SK-N-SH (cell line): ENCODE data around the gene ISL2. TPM values are rescaled to one million over a fixed set of nuclear protein-coding genes. Genes with fewer than 3 reads are reported as not detected.

ENCODE experiments used
- CTCF ChIA-PET: fragments of 300-600, 350-600 bp; formaldehyde crosslinking; extraction: SDS; loops from one replicate; lab custom pipeline; 2021; lab: Yijun Ruan, JAX
- POLR2A ChIA-PET: fragments of 350-600 bp; sonication (Branson Sonifier 250); formaldehyde crosslinking; extraction: SDS; loops from one replicate; lab custom pipeline; 2020; ENCODE audit warnings: antibody characterized with exemption, inconsistent platforms; lab: Yijun Ruan, JAX
- DNase-seq: peaks from one replicate; pipeline ENCODE4 v3.0.0; 2012
- H2AFZ ChIP-seq: fragments of 200-600 bp; sonication (generic); 2 replicates; pipeline ENCODE4 v1.8.1; 2016; ENCODE audit warnings: antibody characterized with exemption, mild to moderate bottlenecking, low read depth
- H3F3A ChIP-seq: fragments of 200-600 bp; sonication (generic); replicated peaks from 2 replicates; pipeline ENCODE3; 2016; ENCODE audit warnings: antibody characterized with exemption, mild to moderate bottlenecking; ENCODE audit not compliant: insufficient read depth
- H3K27ac ChIP-seq, 2 experiments: fragments of 200-500 bp in 1 of 2; fragments of 200-600 bp in 1 of 2; sonication (Bioruptor generic) in 1 of 2; sonication (generic), shearing (Covaris generic) in 1 of 2; 2 replicates each; pipeline versions ENCODE4 v1.5.1 to v1.6.1; 2014 to 2016; ENCODE audit warnings: low read depth in 2 of 2, inconsistent platforms in 1 of 2, low read length in 1 of 2, mild to moderate bottlenecking in 1 of 2, mixed read lengths in 1 of 2
- H3K27me3 ChIP-seq: fragments of 200-600 bp; sonication (generic), shearing (Covaris generic); 2 replicates; pipeline ENCODE4 v1.6.1; 2016; ENCODE audit warnings: mixed run types; ENCODE audit not compliant: insufficient read depth
- H3K36me3 ChIP-seq, 2 experiments: fragments of 200-500 bp in 1 of 2; fragments of 200-600 bp in 1 of 2; sonication (Bioruptor generic) in 1 of 2; sonication (generic) in 1 of 2; replicated peaks in 1 of 2; 2 replicates each; pipeline versions ENCODE3 to v1.5.1; 2014 to 2016; ENCODE audit warnings: low read length in 1 of 2, mild to moderate bottlenecking in 1 of 2; ENCODE audit not compliant: insufficient read depth in 2 of 2, control insufficient read depth in 1 of 2
- H3K4me1 ChIP-seq, 2 experiments: fragments of 200-500 bp in 1 of 2; fragments of 200-600 bp in 1 of 2; sonication (Bioruptor generic) in 1 of 2; sonication (generic), shearing (Covaris generic) in 1 of 2; 2 replicates each; pipeline versions ENCODE4 v1.5.1 to v1.6.1; 2014 to 2016; ENCODE audit warnings: low read depth in 1 of 2, low read length in 1 of 2, mixed run types in 1 of 2; ENCODE audit not compliant: insufficient read depth in 2 of 2, control insufficient read depth in 1 of 2
- H3K4me2 ChIP-seq: fragments of 200-600 bp; sonication (generic), shearing (Covaris generic); 2 replicates; pipeline ENCODE4 v1.6.1; 2017; ENCODE audit warnings: mixed run types
- H3K4me3 ChIP-seq, 2 experiments: fragments of 200-500 bp in 1 of 2; fragments of 200-600 bp in 1 of 2; sonication (Bioruptor generic) in 1 of 2; sonication (generic), shearing (Covaris generic) in 1 of 2; 2 replicates each; pipeline versions ENCODE4 v1.5.1 to v1.8.1; 2014 to 2016; ENCODE audit warnings: low read depth in 2 of 2, inconsistent platforms in 1 of 2, low read length in 1 of 2, mild to moderate bottlenecking in 1 of 2, mixed read lengths in 1 of 2, moderate library complexity in 1 of 2
- H3K79me2 ChIP-seq: fragments of 200-600 bp; sonication (generic); 2 replicates; pipeline ENCODE4 v1.8.1; 2017; ENCODE audit warnings: mild to moderate bottlenecking; ENCODE audit not compliant: insufficient read depth
- H3K9ac ChIP-seq: fragments of 200-600 bp; sonication (generic); 2 replicates; pipeline ENCODE4 v1.6.1; 2017; ENCODE audit warnings: mixed run types
- H3K9me2 ChIP-seq: fragments of 200-600 bp; sonication (generic); 2 replicates; pipeline ENCODE4 v1.6.1; 2017; ENCODE audit warnings: mixed run types
- H3K9me3 ChIP-seq: fragments of 200-600 bp; sonication (generic); 2 replicates; pipeline ENCODE4 v1.6.1; 2017; ENCODE audit warnings: mixed run types, mild to moderate bottlenecking, moderate library complexity
- H4K20me1 ChIP-seq: fragments of 200-600 bp; sonication (generic); 2 replicates; pipeline ENCODE4 v1.6.1; 2017; ENCODE audit warnings: mild to moderate bottlenecking, mixed run types; ENCODE audit not compliant: insufficient read depth
- CTCF ChIP-seq: fragments of 200-600 bp; sonication (generic); IDR thresholded peaks from 2 replicates; pipeline ENCODE4 v1.6.1; 2017; ENCODE audit warnings: antibody characterized with exemption, mild to moderate bottlenecking, moderate library complexity
- EP300 ChIP-seq, 2 experiments: IDR thresholded peaks; 2 replicates each; pipeline versions ENCODE4 v1.4.0 to v1.6.1; 2012; ENCODE audit warnings: borderline replicate concordance in 1 of 2, low read depth in 1 of 2, low read length in 1 of 2
- FOSL2 ChIP-seq: IDR thresholded peaks from 2 replicates; pipeline ENCODE4 v1.4.0; 2012; ENCODE audit warnings: low read depth, mild to moderate bottlenecking, moderate library complexity, borderline replicate concordance
- FOXJ3 ChIP-seq: sonication (generic); formaldehyde crosslinking; IDR thresholded peaks from 2 replicates; pipeline ENCODE4 v1.5.1; 2020; ENCODE audit warnings: mild to moderate bottlenecking, missing genetic modification reagents
- FOXM1 ChIP-seq: IDR thresholded peaks from 2 replicates; pipeline ENCODE4 v1.4.0; 2012; ENCODE audit warnings: low read depth, mild to moderate bottlenecking
- IRF3 ChIP-seq: fragments of 150-350 bp; IDR thresholded peaks from 2 replicates; pipeline ENCODE4 v1.6.1; 2016; ENCODE audit warnings: mild to moderate bottlenecking, low read depth, low read length
- JUND ChIP-seq: IDR thresholded peaks from 2 replicates; pipeline ENCODE4 v1.4.0; 2012
- MAX ChIP-seq: IDR thresholded peaks from 2 replicates; pipeline ENCODE4 v1.4.0; 2012; ENCODE audit warnings: low read depth
- MEF2A ChIP-seq: IDR thresholded peaks from 2 replicates; pipeline ENCODE4 v1.4.0; 2012; ENCODE audit warnings: low read depth, borderline replicate concordance
- MXI1 ChIP-seq: IDR thresholded peaks from 2 replicates; pipeline ENCODE4 v1.6.1; 2012; ENCODE audit warnings: mild to moderate bottlenecking, low read depth, low read length, improper control_type of control experiment
- NRF1 ChIP-seq: IDR thresholded peaks from 2 replicates; pipeline ENCODE4 v1.6.1; 2012; ENCODE audit warnings: low read depth, mild to moderate bottlenecking, low read length
- RAD21 ChIP-seq: IDR thresholded peaks from 2 replicates; pipeline ENCODE4 v1.6.1; 2012; ENCODE audit warnings: mild to moderate bottlenecking, low read length
- RCOR1 ChIP-seq: fragments of 150-350 bp; IDR thresholded peaks from 2 replicates; pipeline ENCODE4 v1.6.1; 2017; ENCODE audit warnings: antibody characterized with exemption, low read length
- RFX5 ChIP-seq: IDR thresholded peaks from 2 replicates; pipeline ENCODE4 v1.6.1; 2012; ENCODE audit warnings: mild to moderate bottlenecking, improper control_type of control experiment, low read length
- RXRA ChIP-seq: IDR thresholded peaks from 2 replicates; pipeline ENCODE4 v1.4.0; 2012; ENCODE audit warnings: low read depth, mild to moderate bottlenecking, borderline replicate concordance
- TAF1 ChIP-seq: IDR thresholded peaks from 2 replicates; pipeline ENCODE4 v1.6.1; 2012; ENCODE audit warnings: low read depth, mild to moderate bottlenecking, low read length, moderate library complexity, borderline replicate concordance
- USF1 ChIP-seq: IDR thresholded peaks from 2 replicates; pipeline ENCODE4 v1.4.0; 2012; ENCODE audit warnings: low read depth, borderline replicate concordance
- YY1 ChIP-seq: IDR thresholded peaks from 2 replicates; pipeline ENCODE4 v1.4.0; 2012; ENCODE audit warnings: low read depth, mild to moderate bottlenecking
- ZBTB33 ChIP-seq: IDR thresholded peaks from 2 replicates; pipeline ENCODE4 v1.4.0; 2012; ENCODE audit warnings: low read depth, borderline replicate concordance
- WGBS: methylation state at CpG from one replicate; pipeline ENCODE4 v1.1.6; 2017; ENCODE audit warnings: low lambda C conversion rate; 5-methylcytosine and 5-hydroxymethylcytosine counted together
- polyA plus RNA-seq, 3 experiments: library from polyadenylated mRNA; depleted of rRNA; stranded (reverse); fragments of >200 nt; gene quantifications; 2 replicates each; pipeline ENCODE4 v1.2.3, GENCODE V29; 2012

Gene ISL2
- polyA plus RNA-seq, 1 of the 3 experiments (the other 2 are of a cell fraction), result 6.0 TPM

GRCh38 chr15:76386926-76387325 lies 50.4 kb downstream of the ISL2 start (continued):
- no peak for TF ChIP-seq CTCF
- no peak for TF ChIP-seq TAF1
- TF ChIP-seq IRF3, result no peak
- no peak for TF ChIP-seq MXI1

- DNase-seq, result no peak
- ChIA-PET POLR2A (no interaction called here), CTCF (no interaction called here)
Measured at GRCh38 chr15:76390571-76390970, 54.0 kb downstream of the ISL2 start.

GRCh38 chr15:76391309-76391708 lies 54.7 kb downstream of the ISL2 start:
- H3K4me2 ChIP-seq, result no peak overlapping the region
- no peak overlapping the region for H3K4me3 ChIP-seq
- H3K9me3 ChIP-seq, result no peaks in the 10 kb centered on the region
- CTCF ChIA-PET, result no interaction called here
- POLR2A ChIA-PET, result no interaction called here
- no peaks in the 10 kb centered on the region for H3K36me3 ChIP-seq
- H2AFZ ChIP-seq, result no peak overlapping the region
- DNase-seq, result no peak
- H3K9me2 ChIP-seq, result no peaks in the 10 kb centered on the region
- no peaks in the 10 kb centered on the region for H4K20me1 ChIP-seq
- H3K27ac ChIP-seq, result no peak overlapping the region
- H3F3A ChIP-seq, result no peaks in the 10 kb centered on the region
- WGBS, result 88% methylated on average over 3 of the region's 3 CpGs
- no peaks in the 10 kb centered on the region for H3K27me3 ChIP-seq
- H3K9ac ChIP-seq, result no peak overlapping the region
- H3K4me1 ChIP-seq, result peaks cover 0 to 7% of the 10 kb centered on the region in 2 experiments; a peak in 2 of 4 replicates
- no peaks in the 10 kb centered on the region for H3K79me2 ChIP-seq
- TF ChIP-seq IRF3 (no peak), USF1 (no peak), EP300 (IDR thresholded peaks at IDR 0.05; ENCODE audit: borderline replicate concordance in 1 of 2, low read depth in 1 of 2, low read length in 1 of 2) (no peak), NRF1 (no peak), ZBTB33 (no peak), TAF1 (no peak), MEF2A (no peak), RCOR1 (no peak), YY1 (no peak), MAX (no peak), RXRA (no peak), RFX5 (no peak), MXI1 (no peak), JUND (no peak), FOSL2 (no peak)

More at GRCh38 chr15:76390571-76390970, 54.0 kb downstream of the ISL2 start:
- no peak for TF ChIP-seq EP300 (IDR thresholded peaks at IDR 0.05; ENCODE audit: borderline replicate concordance in 1 of 2, low read depth in 1 of 2, low read length in 1 of 2)
- no peak for TF ChIP-seq RAD21
- TF ChIP-seq NRF1, result no peak
- TF ChIP-seq TAF1, result no peak
- no peak for TF ChIP-seq MXI1
- no peak for TF ChIP-seq FOXJ3 (CRISPR knock-in tag)
- no peak for TF ChIP-seq MEF2A
- no peak for TF ChIP-seq JUND
- no peak for TF ChIP-seq FOXM1
- Histone ChIP-seq H2AFZ (no peak overlapping the region), H4K20me1 (no peaks in the 10 kb centered on the region), H3K27me3 (no peaks in the 10 kb centered on the region), H3K4me3 (no peak overlapping the region), H3K9ac (no peak overlapping the region), H3K4me1 (peaks cover 0 to 7% of the 10 kb centered on the region in 2 experiments; a peak in 2 of 4 replicates), H3K36me3 (no peaks in the 10 kb centered on the region), H3K4me2 (no peak overlapping the region), H3K79me2 (no peaks in the 10 kb centered on the region), H3F3A (no peaks in the 10 kb centered on the region), H3K9me3 (no peaks in the 10 kb centered on the region), H3K9me2 (no peaks in the 10 kb centered on the region), H3K27ac (no peak overlapping the region)
